NOMO-1 (cell line): ENCODE measurements around the gene GH1.
"Not testable (repeated sequence)": the region's sequence is repeated elsewhere in the genome, so short reads cannot be mapped to it uniquely, and the experiment has no call there.

Experiments used
- DNase-seq, 2 experiments: peaks; one replicate each; lab custom pipeline; 2025; ENCODE audit not compliant: unreplicated experiment in 2 of 2; lab: John Stamatoyannopoulos, UW

Gene GH1

DNA sequence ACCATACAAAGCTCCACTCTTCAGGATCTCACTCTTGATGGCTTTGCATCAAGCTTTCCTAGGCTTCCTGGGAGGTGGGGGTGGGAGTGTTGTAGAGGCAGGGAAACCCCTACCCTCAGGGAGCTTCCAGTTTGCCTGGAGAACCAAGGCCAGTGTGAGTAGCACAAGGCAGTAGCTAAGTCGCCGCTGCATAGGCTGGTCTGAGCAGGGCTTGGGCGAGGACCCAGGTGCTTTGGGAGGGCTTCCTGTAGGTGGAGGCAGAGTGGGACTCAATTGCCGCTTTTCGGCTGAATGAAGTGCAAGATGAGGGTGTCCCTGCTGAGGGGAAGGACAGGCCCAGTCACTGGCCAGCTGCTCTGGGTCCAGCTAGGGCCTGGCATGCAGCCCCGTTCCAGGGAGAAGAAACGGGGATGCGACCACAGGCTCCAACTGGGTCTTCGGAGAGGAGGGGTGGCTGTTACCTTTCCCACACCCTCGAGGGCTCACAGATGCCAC is 9.6 kb upstream of the GH1 start:
- no peak for DNase-seq

DNA sequence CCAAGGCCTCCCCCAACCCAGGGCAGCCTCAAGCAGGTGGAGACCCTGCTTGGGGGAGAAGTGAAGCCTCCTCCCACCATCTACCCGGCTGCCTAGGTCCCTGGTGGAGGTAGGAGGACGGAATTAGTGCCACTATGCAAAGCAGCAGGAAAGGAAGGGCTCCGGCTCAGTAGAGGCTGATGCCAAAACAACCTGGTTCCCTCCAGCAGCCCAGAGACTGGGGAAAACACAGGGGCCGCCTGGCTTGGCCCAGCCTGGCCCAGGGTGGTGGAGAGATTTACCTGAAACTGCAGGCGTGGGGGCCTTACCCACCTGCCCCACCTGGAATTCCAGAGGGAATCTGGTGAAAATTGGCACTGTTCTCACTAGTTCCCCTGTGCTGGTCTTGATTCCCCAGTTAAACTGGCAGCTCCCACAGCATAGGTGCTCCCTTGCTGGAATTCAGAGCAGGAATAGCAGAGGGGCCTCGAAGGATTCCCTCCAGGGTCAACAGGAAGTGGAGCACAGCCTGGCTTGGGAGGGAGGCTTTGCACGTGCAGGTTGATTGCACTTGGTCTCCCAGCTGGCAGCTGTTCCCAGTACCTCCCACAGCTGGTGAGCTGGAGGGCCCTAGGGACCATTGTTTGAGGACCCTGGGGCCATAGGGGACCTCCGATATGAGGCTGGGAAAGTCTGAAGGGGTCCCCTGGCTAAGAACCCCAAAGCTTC is 9.0 kb upstream of the GH1 start:
- no peak for DNase-seq

DNA sequence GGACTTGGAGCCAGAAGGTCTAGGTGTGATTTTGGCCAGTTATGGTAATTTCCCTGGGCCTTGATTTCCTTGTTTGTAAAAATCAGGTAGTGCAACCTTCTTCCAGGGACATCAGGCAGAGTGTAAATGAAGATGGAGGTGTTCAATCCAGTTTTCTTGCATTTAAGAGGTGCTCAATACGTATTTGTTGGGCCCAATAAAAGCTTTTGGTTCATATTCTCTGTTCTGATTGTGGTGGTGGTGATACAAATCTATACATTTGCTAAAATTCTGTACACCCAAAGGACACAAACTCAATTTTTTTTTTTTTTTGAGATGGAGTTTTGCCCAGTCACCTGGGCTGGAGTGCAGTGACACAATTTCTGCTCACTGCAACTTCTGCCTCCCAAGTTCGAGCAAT is 7.5 kb upstream of the GH1 start:
- DNase-seq: no peak

DNA sequence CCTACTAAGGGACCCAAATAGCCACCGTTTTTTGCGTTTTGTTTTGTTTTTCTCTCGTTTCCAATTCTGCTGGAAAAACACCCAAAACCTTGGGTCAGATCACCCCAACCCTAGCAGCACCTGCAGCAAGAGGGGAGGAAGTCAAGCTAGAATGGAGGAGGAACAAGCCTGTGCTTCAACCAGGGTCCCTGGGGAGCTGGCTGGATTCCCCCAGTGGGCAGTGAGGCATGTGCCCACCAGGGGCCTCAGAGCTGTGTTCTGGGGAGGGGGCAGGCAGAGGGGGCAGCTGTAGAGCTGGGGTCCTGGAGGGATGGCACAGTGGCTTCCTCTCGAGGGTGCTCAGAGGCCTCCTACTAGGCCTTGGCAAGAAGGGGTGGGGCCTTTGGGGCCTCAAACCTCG is 7.0 kb upstream of the GH1 start:
- DNase-seq: no peak

GRCh38 chr17:63922402-63922801 is 3.8 kb upstream of the GH1 start:
- DNase-seq: peak in 1 of 2 experiments; percentile 24

DNA sequence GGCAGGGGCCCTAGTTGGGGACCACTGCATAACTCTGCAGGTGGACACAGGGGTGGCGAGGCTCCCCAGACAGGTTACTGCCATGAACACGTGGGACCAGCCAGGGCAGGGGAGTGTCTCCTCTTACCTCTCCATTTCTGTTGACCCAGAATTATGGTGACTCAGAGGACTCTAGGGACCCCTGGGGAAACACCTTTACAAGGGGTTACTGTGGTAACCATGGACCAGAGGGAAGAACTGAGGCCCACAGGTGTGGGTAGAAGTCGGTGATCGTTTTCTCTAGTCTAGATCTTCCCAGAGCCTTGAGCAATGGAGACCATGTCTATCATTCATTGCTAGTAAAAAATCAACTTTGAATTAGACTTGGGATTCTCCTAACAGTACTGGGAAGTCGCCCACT is 2.1 kb upstream of the GH1 start:
- not testable (repeated sequence) for DNase-seq

DNA sequence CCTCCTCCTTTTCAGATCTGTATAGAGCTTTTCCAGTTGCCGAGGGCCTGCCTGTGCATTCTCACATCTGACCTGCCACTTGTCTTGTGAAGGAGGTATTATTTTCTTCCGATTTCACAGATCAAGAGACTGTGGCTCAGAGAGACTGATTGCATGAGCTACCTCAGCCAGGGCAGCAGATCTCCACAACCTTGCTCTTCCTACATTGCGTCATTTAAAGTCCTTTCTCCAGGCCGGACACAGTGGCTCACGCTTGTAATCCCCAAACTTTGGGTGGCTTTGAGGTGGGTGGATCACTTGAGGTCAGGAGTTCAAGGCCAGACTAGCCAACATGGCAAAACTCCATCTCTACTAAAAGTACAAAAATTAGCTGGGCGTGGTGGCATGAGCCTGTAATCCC is 1.4 kb upstream of the GH1 start:
- not testable (repeated sequence) for DNase-seq

GRCh38 chr17:63919311-63919723 is 678 bp upstream of the GH1 start:
- DNase-seq: peak; percentile 8 to 26

DNA sequence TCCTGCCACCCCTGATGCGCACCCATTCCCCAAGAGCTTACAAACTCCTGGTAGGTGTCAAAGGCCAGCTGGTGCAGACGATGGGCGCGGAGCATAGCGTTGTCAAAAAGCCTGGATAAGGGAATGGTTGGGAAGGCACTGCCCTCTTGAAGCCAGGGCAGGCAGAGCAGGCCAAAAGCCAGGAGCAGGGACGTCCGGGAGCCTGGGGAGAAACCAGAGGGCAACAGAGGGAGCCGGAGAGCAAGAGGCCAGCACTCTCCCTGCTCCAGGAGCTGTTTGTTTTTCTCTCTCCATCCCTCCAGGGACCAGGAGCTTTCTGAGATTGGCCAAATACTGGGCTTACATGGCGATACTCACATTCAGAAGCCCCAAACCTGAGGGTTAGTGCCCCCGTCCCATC is 334 bp downstream of the GH1 start:
- no peak for DNase-seq

DNA sequence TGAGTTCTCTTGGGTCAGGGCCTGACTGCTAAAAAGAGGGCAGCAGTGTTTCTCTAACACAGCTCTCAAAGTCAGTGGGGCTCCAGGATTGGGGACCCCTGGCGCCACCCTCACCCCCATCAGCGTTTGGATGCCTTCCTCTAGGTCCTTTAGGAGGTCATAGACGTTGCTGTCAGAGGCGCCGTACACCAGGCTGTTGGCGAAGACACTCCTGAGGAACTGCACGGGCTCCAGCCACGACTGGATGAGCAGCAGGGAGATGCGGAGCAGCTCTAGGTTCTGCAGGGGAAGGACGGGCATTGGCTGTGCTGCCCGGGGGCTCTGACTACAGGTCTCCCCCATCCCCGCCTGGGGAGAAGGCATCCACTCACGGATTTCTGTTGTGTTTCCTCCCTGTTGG is 993 bp downstream of the GH1 start:
- no peak for DNase-seq

DNA sequence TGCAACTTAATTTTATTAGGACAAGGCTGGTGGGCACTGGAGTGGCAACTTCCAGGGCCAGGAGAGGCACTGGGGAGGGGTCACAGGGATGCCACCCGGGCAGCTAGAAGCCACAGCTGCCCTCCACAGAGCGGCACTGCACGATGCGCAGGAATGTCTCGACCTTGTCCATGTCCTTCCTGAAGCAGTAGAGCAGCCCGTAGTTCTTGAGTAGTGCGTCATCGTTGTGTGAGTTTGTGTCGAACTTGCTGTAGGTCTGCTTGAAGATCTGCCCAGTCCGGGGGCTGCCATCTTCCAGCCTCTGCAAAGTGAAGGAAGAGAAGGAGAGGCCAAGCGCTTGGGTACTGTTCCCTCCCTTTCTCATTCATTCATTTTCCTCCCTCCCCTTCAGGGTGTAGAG is 1.4 kb downstream of the GH1 start:
- not testable (repeated sequence) for DNase-seq

DNA sequence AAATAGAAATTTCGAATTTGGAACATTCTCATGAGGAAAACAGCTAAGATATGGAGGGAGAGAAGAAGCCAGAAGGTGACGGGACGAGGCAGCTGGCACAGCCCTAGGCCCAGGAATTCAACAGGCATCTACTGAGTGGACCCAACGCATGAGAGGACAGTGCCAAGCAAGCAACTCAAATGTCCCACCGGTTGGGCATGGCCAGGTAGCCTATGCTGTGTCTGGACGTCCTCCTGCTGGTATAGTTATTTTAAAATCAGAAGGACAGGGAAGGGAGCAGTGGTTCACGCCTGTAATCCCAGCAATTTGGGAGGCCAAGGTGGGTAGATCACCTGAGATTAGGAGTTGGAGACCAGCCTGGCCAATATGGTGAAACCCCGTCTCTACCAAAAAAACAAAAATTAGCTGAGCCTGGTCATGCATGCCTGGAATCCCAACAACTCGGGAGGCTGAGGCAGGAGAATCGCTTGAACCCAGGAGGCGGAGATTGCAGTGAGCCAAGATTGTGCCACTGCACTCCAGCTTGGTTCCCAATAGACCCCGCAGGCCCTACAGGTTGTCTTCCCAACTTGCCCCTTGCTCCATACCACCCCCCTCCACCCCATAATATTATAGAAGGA is 2.0 kb downstream of the GH1 start:
- no peak for DNase-seq

GRCh38 chr17:63915753-63916152 is 2.9 kb downstream of the GH1 start:
- DNase-seq: peak in 1 of 2 experiments; percentile 49

- no peak for DNase-seq
These were observed 4.2 kb downstream of the GH1 start for GRCh38 chr17:63914471-63914870.

DNA sequence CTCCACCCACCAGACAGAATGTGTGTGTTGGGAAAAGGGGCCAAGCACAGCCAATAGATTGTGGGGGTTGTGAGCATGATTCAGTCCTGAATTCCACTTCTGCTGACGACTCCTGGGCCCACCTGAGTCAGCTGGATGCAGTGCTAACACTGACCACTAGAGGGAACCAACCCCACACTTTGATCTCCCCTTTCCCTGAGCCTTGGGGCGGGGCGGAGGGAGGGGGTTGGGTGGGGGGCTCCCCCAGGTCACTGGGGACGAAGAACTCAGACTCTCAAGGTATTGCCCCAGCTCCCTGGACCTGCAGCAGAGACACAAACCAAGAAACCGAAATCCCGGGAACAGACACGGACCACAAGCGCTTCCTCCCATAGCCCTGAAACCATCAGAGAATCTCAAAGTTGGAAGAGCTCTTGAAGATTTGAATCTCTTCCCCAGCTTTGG is 7.0 kb downstream of the GH1 start:
- DNase-seq: no peak

DNA sequence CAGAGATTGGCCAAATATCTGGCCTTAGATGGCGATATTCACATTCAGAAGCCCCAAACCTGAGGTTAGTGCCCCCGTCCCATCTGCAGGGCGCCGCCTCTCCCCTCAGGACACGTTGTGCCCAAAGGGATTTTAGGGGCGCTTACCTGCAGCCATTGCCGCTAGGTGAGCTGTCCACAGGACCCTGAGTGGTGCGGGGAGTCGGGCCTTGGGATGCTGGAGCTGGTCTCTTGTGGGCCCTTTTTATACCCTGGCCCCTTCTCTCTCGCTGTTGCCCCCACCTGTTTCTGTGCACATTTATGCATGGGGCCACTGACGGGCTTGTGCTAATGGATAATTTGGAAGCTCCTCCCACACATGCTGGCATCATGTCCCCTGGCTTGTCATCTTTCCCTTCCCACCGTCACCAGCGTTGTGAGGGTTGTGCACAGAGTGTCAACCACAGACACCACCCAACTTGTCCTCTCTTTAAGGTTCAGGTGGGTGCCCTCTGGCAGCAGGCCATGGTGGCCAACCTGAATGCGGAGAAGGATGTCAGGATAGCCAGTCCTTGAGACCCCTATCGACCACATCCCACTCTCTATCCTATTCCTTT is 7.5 kb downstream of the GH1 start, which contains the start of gene CSHL1:
Gene CSHL1 (minus strand): TSS at position 218 of the 595 bp plus-strand sequence. CDS start 62 bp downstream, at position 156.
- DNase-seq: no peak

- no peak for DNase-seq
These were observed 8.5 kb downstream of the GH1 start for GRCh38 chr17:63910096-63910495.

DNA sequence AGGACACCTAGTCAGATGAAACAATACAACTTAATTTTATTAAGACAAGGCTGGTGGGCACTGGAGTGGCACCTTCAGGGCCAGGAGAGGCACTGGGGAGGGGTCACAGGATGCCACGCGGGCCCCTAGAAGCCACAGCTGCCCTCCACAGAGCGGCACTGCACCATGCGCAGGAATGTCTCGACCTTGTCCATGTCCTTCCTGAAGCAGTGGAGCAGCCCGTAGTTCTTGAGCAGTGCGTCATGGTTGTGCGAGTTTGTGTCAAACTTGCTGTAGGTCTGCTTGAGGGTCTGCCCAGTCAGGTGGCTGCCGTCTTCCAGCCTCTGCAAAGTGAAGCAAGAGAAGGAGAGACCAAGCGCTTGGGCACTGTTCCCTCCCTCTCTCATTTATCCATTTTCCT is 9.1 kb downstream of the GH1 start:
- DNase-seq: not testable (repeated sequence)

- DNase-seq: not testable (repeated sequence)
These were observed 11.4 kb downstream of the GH1 start for GRCh38 chr17:63907161-63907778.

GRCh38 chr17:63904796-63905195 is 13.8 kb downstream of the GH1 start:
- DNase-seq: not testable (repeated sequence)

DNA sequence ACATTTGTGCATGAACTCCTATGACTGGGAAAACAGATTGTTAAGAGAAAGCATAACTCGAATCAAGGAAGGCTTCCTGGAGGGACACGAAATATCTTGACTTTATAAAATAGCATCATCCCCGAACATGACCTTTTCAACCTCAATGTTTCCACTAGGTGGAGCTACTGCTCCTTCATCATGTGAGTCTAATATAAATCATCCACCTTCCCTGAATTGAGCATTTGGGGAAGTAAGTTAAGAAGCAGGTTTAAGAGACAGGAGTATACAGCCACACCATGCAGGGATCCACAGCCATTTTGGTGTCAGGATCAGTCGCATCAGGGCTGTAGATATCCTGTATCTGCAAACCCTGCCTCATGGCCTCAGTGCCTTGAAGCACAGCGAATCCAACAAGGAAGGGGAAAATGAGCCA is 14.8 kb downstream of the GH1 start:
- not testable (repeated sequence) for DNase-seq
